BE2C (cell line): ENCODE results near the gene TMEM181.
"Not testable (repeated sequence)": the region's sequence is repeated elsewhere in the genome, so short reads cannot be mapped to it uniquely, and the experiment has no call there.

ENCODE experiments used
- DNase-seq: peaks from one replicate; pipeline ENCODE4 v3.0.0-alpha.2; 2020
- H3K27me3 ChIP-seq: fragments of 250-450 bp; sonication (Bioruptor Pico); 2 replicates; pipeline ENCODE4 v1.5.1; 2020; ENCODE audit warnings: mild to moderate bottlenecking
- H3K36me3 ChIP-seq: fragments of 250-450 bp; sonication (Bioruptor Pico); 2 replicates; pipeline ENCODE4 v1.5.1; 2020; ENCODE audit warnings: mild to moderate bottlenecking
- H3K4me1 ChIP-seq: fragments of 250-450 bp; sonication (Bioruptor Pico); 2 replicates; pipeline ENCODE4 v1.5.1; 2020
- H3K4me3 ChIP-seq: 2 replicates; pipeline ENCODE4 v1.5.1; 2011; ENCODE audit warnings: low read depth, low read length
- H3K9me3 ChIP-seq: fragments of 250-450 bp; sonication (Bioruptor Pico); 2 replicates; pipeline ENCODE4 v1.5.1; 2020
- TF ChIP-seq, protein P1 (sequence below): IDR thresholded peaks from 2 replicates; pipeline ENCODE4 v1.5.1; 2012; ENCODE audit warnings: mild to moderate bottlenecking, low read depth, low read length

The TMEM181 gene

DNA sequence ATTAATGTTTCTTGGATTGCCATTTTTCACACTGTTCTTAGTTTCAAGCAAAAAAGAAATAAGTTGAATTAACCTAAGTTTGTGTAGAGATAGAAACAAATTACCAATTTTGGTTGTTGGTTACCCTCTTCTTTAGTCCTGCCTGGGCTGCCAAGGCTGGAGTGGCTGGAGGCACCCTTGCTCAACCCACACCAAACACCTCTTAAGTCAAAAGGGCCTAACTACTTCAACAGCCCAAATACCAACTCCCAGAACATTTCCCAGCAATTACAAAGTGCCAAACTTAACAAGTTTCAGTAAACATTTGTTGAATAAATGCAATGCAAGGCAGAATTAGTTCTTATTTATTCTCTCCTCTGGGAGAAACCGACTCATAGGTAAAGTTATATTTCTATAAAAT, 38.1 kb upstream of the TMEM181 start:
- TF ChIP-seq, protein P1, sequence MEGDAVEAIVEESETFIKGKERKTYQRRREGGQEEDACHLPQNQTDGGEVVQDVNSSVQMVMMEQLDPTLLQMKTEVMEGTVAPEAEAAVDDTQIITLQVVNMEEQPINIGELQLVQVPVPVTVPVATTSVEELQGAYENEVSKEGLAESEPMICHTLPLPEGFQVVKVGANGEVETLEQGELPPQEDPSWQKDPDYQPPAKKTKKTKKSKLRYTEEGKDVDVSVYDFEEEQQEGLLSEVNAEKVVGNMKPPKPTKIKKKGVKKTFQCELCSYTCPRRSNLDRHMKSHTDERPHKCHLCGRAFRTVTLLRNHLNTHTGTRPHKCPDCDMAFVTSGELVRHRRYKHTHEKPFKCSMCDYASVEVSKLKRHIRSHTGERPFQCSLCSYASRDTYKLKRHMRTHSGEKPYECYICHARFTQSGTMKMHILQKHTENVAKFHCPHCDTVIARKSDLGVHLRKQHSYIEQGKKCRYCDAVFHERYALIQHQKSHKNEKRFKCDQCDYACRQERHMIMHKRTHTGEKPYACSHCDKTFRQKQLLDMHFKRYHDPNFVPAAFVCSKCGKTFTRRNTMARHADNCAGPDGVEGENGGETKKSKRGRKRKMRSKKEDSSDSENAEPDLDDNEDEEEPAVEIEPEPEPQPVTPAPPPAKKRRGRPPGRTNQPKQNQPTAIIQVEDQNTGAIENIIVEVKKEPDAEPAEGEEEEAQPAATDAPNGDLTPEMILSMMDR = no peak
- H3K4me3 ChIP-seq = no peak overlapping the region
- H3K4me1 ChIP-seq = peaks cover 6% of the 10 kb centered on the region
- no peaks in the 10 kb centered on the region for H3K36me3 ChIP-seq
- H3K9me3 ChIP-seq = no peaks in the 10 kb centered on the region; the same call in 1 of the 2 replicates
- H3K27me3 ChIP-seq = no peaks in the 10 kb centered on the region
- no peak for DNase-seq

DNA sequence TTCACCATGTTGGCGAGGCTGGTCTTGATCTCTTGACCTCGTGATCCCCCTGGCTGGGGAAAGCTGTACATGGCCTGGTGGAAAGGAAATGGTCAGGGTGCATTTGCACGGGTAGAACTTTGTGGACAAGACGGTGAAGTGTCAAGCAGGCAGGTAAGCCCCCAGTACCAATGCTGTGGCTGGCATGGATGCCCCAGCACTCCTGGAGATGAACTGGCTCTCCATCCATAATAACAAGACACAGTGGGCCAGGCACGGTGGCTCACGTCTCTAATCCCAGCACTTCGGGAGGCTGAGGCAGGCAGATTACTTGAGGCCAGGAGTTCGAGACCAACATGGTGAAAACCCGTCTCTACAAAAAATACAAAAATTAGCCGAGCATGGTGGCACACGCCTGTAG, 37.3 kb upstream of the TMEM181 start:
- no peak for DNase-seq
- Histone ChIP-seq H3K9me3 (no peaks in the 10 kb centered on the region; the same call in none of the 2 replicates), H3K27me3 (no peaks in the 10 kb centered on the region), H3K36me3 (no peaks in the 10 kb centered on the region), H3K4me3 (no peak overlapping the region), H3K4me1 (peaks cover 4% of the 10 kb centered on the region)
- TF ChIP-seq, protein P1 = no peak

DNA sequence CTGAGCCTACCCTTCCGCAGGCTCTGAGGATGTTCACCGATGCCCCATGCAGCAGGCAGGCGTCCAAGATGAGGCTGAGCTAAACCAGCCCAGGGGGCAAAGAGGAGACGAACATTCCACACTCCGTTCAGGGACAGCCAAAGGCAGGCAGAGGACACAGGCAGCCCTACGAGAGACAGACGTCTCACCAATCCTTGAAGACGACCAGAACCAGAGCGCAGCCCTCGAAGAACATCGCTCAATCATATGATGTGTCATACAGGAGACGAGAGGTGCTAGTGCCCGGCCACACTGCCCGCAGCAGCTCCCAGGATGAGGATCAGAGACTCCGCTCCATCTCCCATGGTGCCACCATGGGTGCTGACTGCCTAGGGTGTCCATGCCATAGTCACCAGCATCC, 35.6 kb upstream of the TMEM181 start:
- Histone ChIP-seq H3K4me3 (no peak overlapping the region), H3K27me3 (no peaks in the 10 kb centered on the region), H3K4me1 (no peaks in the 10 kb centered on the region), H3K36me3 (no peaks in the 10 kb centered on the region), H3K9me3 (peaks cover 3% of the 10 kb centered on the region; the same call in 1 of the 2 replicates)
- TF ChIP-seq, protein P1 = no peak
- no peak for DNase-seq

DNA sequence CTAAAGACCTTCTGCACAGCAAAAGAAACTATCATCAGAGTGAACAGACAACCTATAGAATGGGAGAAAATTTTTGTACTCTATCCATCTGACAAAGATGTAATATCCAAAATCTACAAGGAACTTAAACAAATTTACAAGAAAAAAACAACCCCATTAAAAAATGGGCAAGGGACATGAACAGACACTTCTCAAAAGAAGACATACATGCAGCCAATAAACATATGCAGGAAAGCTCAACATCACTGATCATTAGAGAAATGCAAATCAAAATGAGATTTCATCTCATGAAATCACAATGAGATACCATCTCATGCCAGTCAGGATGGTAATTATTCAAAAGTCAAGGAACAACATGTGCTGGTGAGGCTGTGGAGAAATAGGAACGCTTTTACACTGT, 32.0 kb upstream of the TMEM181 start:
- H3K9me3 ChIP-seq, H3K27me3 ChIP-seq, H3K4me1 ChIP-seq, DNase-seq, H3K36me3 ChIP-seq, H3K4me3 ChIP-seq: not testable (repeated sequence)

DNA sequence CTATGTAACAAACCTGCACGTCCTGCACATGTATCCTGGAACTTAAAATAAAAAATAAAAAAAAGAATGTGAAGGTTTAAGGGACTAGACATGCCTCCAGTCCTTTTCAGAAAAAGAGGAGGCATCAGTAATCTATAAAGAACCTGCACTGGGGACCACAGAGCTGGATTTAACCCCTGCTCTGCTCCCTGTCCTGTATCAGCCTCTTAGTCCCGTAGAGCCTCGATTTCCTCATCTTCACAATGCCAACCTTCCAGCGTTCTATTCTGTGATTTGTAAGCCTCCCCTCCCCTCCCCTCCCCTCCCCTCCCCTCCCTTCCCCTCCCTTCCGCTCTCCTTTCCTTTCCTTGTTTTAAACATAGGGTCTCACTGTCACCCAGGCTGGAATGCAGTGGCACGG, 31.1 kb upstream of the TMEM181 start:
- Histone ChIP-seq H3K27me3 (no peaks in the 10 kb centered on the region), H3K4me3 (no peak overlapping the region), H3K4me1 (no peaks in the 10 kb centered on the region), H3K36me3 (no peaks in the 10 kb centered on the region), H3K9me3 (peaks cover 3% of the 10 kb centered on the region; the same call in 1 of the 2 replicates)
- DNase-seq = no peak
- TF ChIP-seq, protein P1 = no peak

DNA sequence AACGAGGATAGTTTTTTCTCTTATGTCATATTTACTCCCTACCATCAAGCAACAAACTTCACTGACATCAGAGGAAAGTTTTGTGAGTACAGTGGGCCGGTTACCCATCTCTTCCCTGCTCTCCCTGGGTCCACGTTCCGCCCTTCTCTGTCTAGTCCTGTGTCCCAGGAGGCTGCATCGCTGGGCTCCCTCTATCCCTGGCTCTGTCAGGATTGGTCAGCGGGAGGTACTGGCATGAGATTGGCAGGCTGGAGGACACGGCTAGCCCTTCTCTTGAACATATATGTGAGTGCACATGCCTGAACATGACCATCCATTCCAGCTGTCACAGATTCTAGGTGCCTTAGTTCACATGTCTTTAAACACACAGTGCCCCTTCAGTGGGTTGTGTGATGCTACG, 30.3 kb upstream of the TMEM181 start:
- H3K27me3 ChIP-seq = no peaks in the 10 kb centered on the region
- TF ChIP-seq, protein P1 = no peak
- H3K4me3 ChIP-seq = no peak overlapping the region
- H3K4me1 ChIP-seq = no peaks in the 10 kb centered on the region
- no peaks in the 10 kb centered on the region for H3K36me3 ChIP-seq
- DNase-seq = no peak
- peaks cover 3% of the 10 kb centered on the region; the same call in 1 of the 2 replicates for H3K9me3 ChIP-seq

DNA sequence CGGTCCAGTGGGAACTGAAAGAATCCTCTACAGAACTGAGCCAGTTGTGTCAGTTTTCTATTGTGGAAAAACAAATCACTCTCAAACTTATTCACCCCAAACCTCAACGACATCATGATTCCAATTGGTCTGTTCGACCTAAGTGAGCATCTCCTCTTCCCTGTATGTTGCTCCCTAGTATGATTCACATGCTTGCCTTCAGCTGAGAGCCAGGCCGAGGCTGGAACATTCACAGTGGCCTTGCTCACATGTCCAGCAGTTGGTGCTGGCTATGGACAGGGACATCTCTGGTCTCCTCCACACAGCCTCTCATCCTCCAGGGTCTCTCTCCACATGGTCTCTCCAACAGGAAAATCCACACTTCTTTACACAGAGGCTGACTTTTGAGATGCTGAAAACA, 28.3 kb upstream of the TMEM181 start:
- no peak for DNase-seq

More for the DNA sequence above, 28.3 kb upstream of the TMEM181 start:
- TF ChIP-seq, protein P1 = no peak
- Histone ChIP-seq H3K36me3 (0 out of 2 replicates have a peak, but pooled peaks cover 2% of the 10 kb centered on the region), H3K9me3 (peaks cover 3% of the 10 kb centered on the region; the same call in 1 of the 2 replicates), H3K27me3 (no peaks in the 10 kb centered on the region), H3K4me1 (no peaks in the 10 kb centered on the region), H3K4me3 (no peak overlapping the region)
